Caco-2 (cell line): Measurements from ENCODE around the gene PIK3CA. TPM values are rescaled to one million over a fixed set of nuclear protein-coding genes. Genes with fewer than 3 reads are reported as not detected.

Experiments used
- BruUV-seq: library from RNA; stranded (reverse); fragments of 400-500 nt; replicated peaks from 2 replicates; lab custom pipeline; 2021; lab: Mats Ljungman, UMichigan
- CTCF ChIA-PET: fragments of 300-600 bp; sonication (Branson Sonifier 250); formaldehyde crosslinking; loops from one replicate; lab custom pipeline; 2022; ENCODE audit warnings: antibody characterized with exemption; lab: Charles Lee
- POLR2A ChIA-PET: fragments of 300-600 bp; sonication (Branson Sonifier 250); formaldehyde crosslinking; loops from one replicate; lab custom pipeline; 2022; ENCODE audit warnings: antibody characterized with exemption; lab: Charles Lee
- DNase-seq, 2 experiments: peaks; one replicate each; pipeline versions ENCODE4 v3.0.0 to v3.0.0-alpha.2; 2020 to 2022
- H3K27me3 ChIP-seq: replicated peaks from 2 replicates; pipeline ENCODE4 v1.6.0; 2011; ENCODE audit warnings: low read length; ENCODE audit not compliant: control insufficient read depth, insufficient read depth
- H3K36me3 ChIP-seq: 2 replicates; pipeline ENCODE4 v1.5.1; 2011; ENCODE audit warnings: low read length; ENCODE audit not compliant: control insufficient read depth, insufficient read depth
- H3K4me1 ChIP-seq: fragments of 250-450 bp; sonication (Bioruptor Pico); 2 replicates; pipeline ENCODE4 v1.5.1; 2020; ENCODE audit warnings: mild to moderate bottlenecking
- H3K4me3 ChIP-seq: 2 replicates; pipeline ENCODE4 v1.5.1; 2011; ENCODE audit warnings: low read depth, mild to moderate bottlenecking, control low read depth, low read length
- H3K9me3 ChIP-seq: fragments of 250-450 bp; sonication (Bioruptor Pico); 2 replicates; pipeline ENCODE4 v1.5.1; 2020; ENCODE audit warnings: mild to moderate bottlenecking, moderate library complexity
- H3K27ac Mint-ChIP-seq: one replicate; pipeline ENCODE4 v1.8.0; 2022; ENCODE audit warnings: mixed read lengths; ENCODE audit not compliant: unreplicated experiment
- H3K27me3 Mint-ChIP-seq: one replicate; pipeline ENCODE4 v1.8.0; 2022; ENCODE audit warnings: mixed read lengths; ENCODE audit not compliant: insufficient read depth, unreplicated experiment
- H3K36me3 Mint-ChIP-seq: one replicate; pipeline ENCODE4 v1.8.0; 2022; ENCODE audit warnings: mild to moderate bottlenecking, mixed read lengths; ENCODE audit not compliant: insufficient read depth, unreplicated experiment
- H3K4me1 Mint-ChIP-seq: one replicate; pipeline ENCODE4 v1.8.0; 2022; ENCODE audit warnings: low read depth, mixed read lengths; ENCODE audit not compliant: unreplicated experiment
- H3K4me3 Mint-ChIP-seq: one replicate; pipeline ENCODE4 v1.8.0; 2022; ENCODE audit warnings: mild to moderate bottlenecking, moderate library complexity, mixed read lengths; ENCODE audit not compliant: unreplicated experiment
- H3K9me3 Mint-ChIP-seq: one replicate; pipeline ENCODE4 v1.8.0; 2022; ENCODE audit warnings: mixed read lengths; ENCODE audit not compliant: unreplicated experiment
- intact Hi-C: fragments of 100-400 bp; cut with micrococcal nuclease; formaldehyde crosslinking; loops from one replicate; pipeline ENCODE4 v1.10.0; 2022; ENCODE audit not compliant: unreplicated experiment
- total RNA-seq: library from RNA; stranded (reverse); gene quantifications from 2 replicates; pipeline ENCODE4 v1.2.3, GENCODE V29; 2022
- TF ChIP-seq, protein P1 (sequence below), 2 experiments: fragments of 200-600 bp in 1 of 2; IDR thresholded peaks; 1 replicate in 1 of 2; 2 replicates in 1 of 2; pipeline versions ENCODE4 v1.5.1 to v1.8.0; 2011 to 2022; ENCODE audit warnings: antibody characterized with exemption in 1 of 2, control low read depth in 1 of 2, inconsistent platforms in 1 of 2, low read depth in 1 of 2, low read length in 1 of 2, mild to moderate bottlenecking in 1 of 2, moderate library complexity in 1 of 2; ENCODE audit not compliant: insufficient read depth in 1 of 2, severe bottlenecking in 1 of 2, unreplicated experiment in 1 of 2

PIK3CA gene
- total RNA-seq, 1 experiment from 2014 or later, result 10.6 TPM

DNA sequence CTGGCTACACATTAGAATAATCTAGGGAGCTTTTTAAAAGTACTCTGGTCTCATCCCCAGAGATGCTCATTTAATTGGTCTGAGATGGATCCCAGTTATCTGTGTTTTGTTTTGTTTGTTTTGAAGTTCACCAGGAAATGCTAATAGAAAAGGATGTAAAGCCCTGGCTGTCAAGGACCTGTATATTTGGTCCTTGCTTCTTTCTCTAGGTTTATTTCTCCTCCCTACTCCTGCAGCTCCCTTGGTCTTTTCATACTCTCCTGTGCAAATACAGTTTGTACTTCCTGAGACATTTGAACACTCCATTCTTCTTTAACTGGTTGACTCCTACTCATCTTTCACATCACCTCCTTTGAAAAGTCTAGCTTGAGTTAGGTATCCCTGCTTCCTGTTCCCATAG is 3.3 kb downstream of the PIK3CA start:
- no peak for DNase-seq
- H3K27me3 ChIP-seq, result no peaks in the 10 kb centered on the region
- no peak overlapping the region for H3K4me3 Mint-ChIP-seq
- ChIA-PET CTCF (no interaction called here), POLR2A (no interaction called here)
- TF ChIP-seq, protein P1, sequence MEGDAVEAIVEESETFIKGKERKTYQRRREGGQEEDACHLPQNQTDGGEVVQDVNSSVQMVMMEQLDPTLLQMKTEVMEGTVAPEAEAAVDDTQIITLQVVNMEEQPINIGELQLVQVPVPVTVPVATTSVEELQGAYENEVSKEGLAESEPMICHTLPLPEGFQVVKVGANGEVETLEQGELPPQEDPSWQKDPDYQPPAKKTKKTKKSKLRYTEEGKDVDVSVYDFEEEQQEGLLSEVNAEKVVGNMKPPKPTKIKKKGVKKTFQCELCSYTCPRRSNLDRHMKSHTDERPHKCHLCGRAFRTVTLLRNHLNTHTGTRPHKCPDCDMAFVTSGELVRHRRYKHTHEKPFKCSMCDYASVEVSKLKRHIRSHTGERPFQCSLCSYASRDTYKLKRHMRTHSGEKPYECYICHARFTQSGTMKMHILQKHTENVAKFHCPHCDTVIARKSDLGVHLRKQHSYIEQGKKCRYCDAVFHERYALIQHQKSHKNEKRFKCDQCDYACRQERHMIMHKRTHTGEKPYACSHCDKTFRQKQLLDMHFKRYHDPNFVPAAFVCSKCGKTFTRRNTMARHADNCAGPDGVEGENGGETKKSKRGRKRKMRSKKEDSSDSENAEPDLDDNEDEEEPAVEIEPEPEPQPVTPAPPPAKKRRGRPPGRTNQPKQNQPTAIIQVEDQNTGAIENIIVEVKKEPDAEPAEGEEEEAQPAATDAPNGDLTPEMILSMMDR (IDR thresholded peaks at IDR 0.05; ENCODE audit: insufficient read depth in 1 of 2, low read depth in 1 of 2, low read length in 1 of 2, severe bottlenecking in 1 of 2, unreplicated experiment in 1 of 2), result no peak
- no peaks in the 10 kb centered on the region for H3K9me3 Mint-ChIP-seq
- no peaks in the 10 kb centered on the region for H3K27me3 Mint-ChIP-seq
- H3K27ac Mint-ChIP-seq, result no peak overlapping the region
- no peaks in the 10 kb centered on the region for H3K9me3 ChIP-seq
- H3K36me3 Mint-ChIP-seq, result no peaks in the 10 kb centered on the region
- H3K4me1 Mint-ChIP-seq, result peaks cover 7% of the 10 kb centered on the region
- BruUV-seq, result no TSS peak
- H3K4me3 ChIP-seq, result no peak overlapping the region
- intact Hi-C loops, result no loop called here
- H3K36me3 ChIP-seq, result no peaks in the 10 kb centered on the region
- no peaks in the 10 kb centered on the region for H3K4me1 ChIP-seq

GRCh38 chr3:179156170-179156569 is 8.0 kb downstream of the PIK3CA start:
- no peaks in the 10 kb centered on the region for H3K36me3 Mint-ChIP-seq
- POLR2A ChIA-PET, result no interaction called here
- Histone ChIP-seq H3K36me3 (no peaks in the 10 kb centered on the region), H3K4me3 (no peak overlapping the region), H3K27me3 (no peaks in the 10 kb centered on the region), H3K9me3 (no peaks in the 10 kb centered on the region), H3K4me1 (no peaks in the 10 kb centered on the region)
- intact Hi-C loops, result no loop called here
- TF ChIP-seq, protein P1 (IDR thresholded peaks at IDR 0.05; ENCODE audit: insufficient read depth in 1 of 2, low read depth in 1 of 2, low read length in 1 of 2, severe bottlenecking in 1 of 2, unreplicated experiment in 1 of 2), result no peak
- H3K4me3 Mint-ChIP-seq, result no peak overlapping the region
- CTCF ChIA-PET, result no interaction called here
- BruUV-seq, result no TSS peak
- peaks cover 7% of the 10 kb centered on the region for H3K4me1 Mint-ChIP-seq
- H3K9me3 Mint-ChIP-seq, result no peaks in the 10 kb centered on the region
- DNase-seq, result no peak
- no peak overlapping the region for H3K27ac Mint-ChIP-seq
- no peaks in the 10 kb centered on the region for H3K27me3 Mint-ChIP-seq

- DNase-seq, result no peak
- Mint-ChIP-seq H3K36me3 (no peaks in the 10 kb centered on the region), H3K4me3 (no peak overlapping the region), H3K9me3 (no peaks in the 10 kb centered on the region), H3K27me3 (no peaks in the 10 kb centered on the region), H3K4me1 (peaks cover 2% of the 10 kb centered on the region), H3K27ac (no peak overlapping the region)
- H3K36me3 ChIP-seq, result no peaks in the 10 kb centered on the region
- no peaks in the 10 kb centered on the region for H3K9me3 ChIP-seq
- H3K4me1 ChIP-seq, result no peaks in the 10 kb centered on the region
- no TSS peak for BruUV-seq
- H3K27me3 ChIP-seq, result no peaks in the 10 kb centered on the region
- H3K4me3 ChIP-seq, result no peak overlapping the region
- TF ChIP-seq, protein P1 (IDR thresholded peaks at IDR 0.05; ENCODE audit: insufficient read depth in 1 of 2, low read depth in 1 of 2, low read length in 1 of 2, severe bottlenecking in 1 of 2, unreplicated experiment in 1 of 2), result no peak
- POLR2A ChIA-PET, result no interaction called here
- CTCF ChIA-PET, result no interaction called here
- intact Hi-C loops, result no loop called here
Measured at GRCh38 chr3:179156775-179157174, 8.6 kb downstream of the PIK3CA start.
